RWPE1 (cell line): ENCODE data around the gene FGF18.

Experiments used
- CTCF ChIA-PET: fragments of 350-600 bp; sonication (Branson Sonifier 250); formaldehyde crosslinking; extraction: SDS; loops from one replicate; lab custom pipeline; 2021; lab: Yijun Ruan, JAX
- POLR2A ChIA-PET: fragments of 400-600 bp; formaldehyde crosslinking; extraction: SDS; loops from one replicate; lab custom pipeline; 2020; ENCODE audit warnings: antibody characterized with exemption; ENCODE audit not compliant: low non-redundant PET; lab: Yijun Ruan, JAX
- DNase-seq: peaks from one replicate; pipeline ENCODE4 v3.0.0; 2012; ENCODE audit warnings: low spot score
- H3K27ac ChIP-seq: fragments of 450-650 bp; 2 replicates; pipeline ENCODE4 v1.5.1; 2017
- CTCF ChIP-seq: fragments of 450-650 bp; conservative IDR thresholded peaks from 2 replicates; pipeline ENCODE4 v1.5.1; 2017; ENCODE audit warnings: low read depth, mild to moderate bottlenecking

The FGF18 gene

GRCh38 chr5:171470420-171470819 lies 51.0 kb downstream of the FGF18 start:
- no peak overlapping the region for H3K27ac ChIP-seq
- no peak for DNase-seq
- ChIA-PET CTCF (no interaction called here), POLR2A (no interaction called here)
- TF ChIP-seq CTCF = no peak

- no peak overlapping the region for H3K27ac ChIP-seq
- CTCF ChIA-PET = interaction anchor here (1.4 kb wide), 1 partner anchor 10 kb away, joined by 6 read pairs; no protein-coding TSS in a partner anchor
- no peak for DNase-seq
- POLR2A ChIA-PET = no interaction called here
- no peak for TF ChIP-seq CTCF
These were observed 54.9 kb downstream of the FGF18 start for GRCh38 chr5:171474230-171474813.

GRCh38 chr5:171475596-171475995 lies 56.1 kb downstream of the FGF18 start:
- no peak for TF ChIP-seq CTCF
- ChIA-PET POLR2A (no interaction called here), CTCF (interaction anchor here (1.1 kb wide), 1 partner anchor 8 kb away, joined by 3 read pairs; no protein-coding TSS in a partner anchor)
- no peak overlapping the region for H3K27ac ChIP-seq
- no peak for DNase-seq

- no peak overlapping the region for H3K27ac ChIP-seq
- ChIA-PET CTCF (interaction anchor here (0.6 kb wide), 1 partner anchor 459 kb away, joined by 3 read pairs; no protein-coding TSS in a partner anchor), POLR2A (no interaction called here)
- no peak for TF ChIP-seq CTCF
- no peak for DNase-seq
These were observed 57.3 kb downstream of the FGF18 start for GRCh38 chr5:171476701-171477100.

GRCh38 chr5:171477101-171477500 lies 57.7 kb downstream of the FGF18 start:
- no peak for DNase-seq
- ChIA-PET POLR2A (no interaction called here), CTCF (interaction anchor here (0.6 kb wide), 1 partner anchor 459 kb away, joined by 3 read pairs; no protein-coding TSS in a partner anchor)
- no peak overlapping the region for H3K27ac ChIP-seq
- TF ChIP-seq CTCF = no peak

GRCh38 chr5:171477666-171478065 lies 58.2 kb downstream of the FGF18 start:
- no peak for TF ChIP-seq CTCF
- no peak for DNase-seq
- ChIA-PET POLR2A (no interaction called here), CTCF (no interaction called here)
- no peak overlapping the region for H3K27ac ChIP-seq
